GM18951 (cell line): ENCODE measurements around the gene CYB561D1.

Experiments used
- POLR2A ChIP-seq: IDR thresholded peaks from 4 replicates; pipeline ENCODE4 v1.6.1; 2011; ENCODE audit warnings: mild to moderate bottlenecking; ENCODE audit not compliant: insufficient read length, insufficient read depth; ENCODE audit errors: extremely low read depth
- in situ Hi-C: fragments of 300-500 bp; cut with MboI; formaldehyde crosslinking; loops from one replicate; pipeline ENCODE4 v1.12.0; 2022; ENCODE audit warnings: low sequenced_read_pairs, mixed read lengths, inconsistent platforms; ENCODE audit not compliant: unreplicated experiment

CYB561D1 gene

GRCh38 chr1:109532365-109533136, 38.7 kb downstream of the CYB561D1 start:
- in situ Hi-C loops: loop anchor here (5.0 to 10.0 kb wide), 2 partner anchors 35 to 268 kb away; no protein-coding TSS in a partner anchor
- no peak for TF ChIP-seq POLR2A

DNA sequence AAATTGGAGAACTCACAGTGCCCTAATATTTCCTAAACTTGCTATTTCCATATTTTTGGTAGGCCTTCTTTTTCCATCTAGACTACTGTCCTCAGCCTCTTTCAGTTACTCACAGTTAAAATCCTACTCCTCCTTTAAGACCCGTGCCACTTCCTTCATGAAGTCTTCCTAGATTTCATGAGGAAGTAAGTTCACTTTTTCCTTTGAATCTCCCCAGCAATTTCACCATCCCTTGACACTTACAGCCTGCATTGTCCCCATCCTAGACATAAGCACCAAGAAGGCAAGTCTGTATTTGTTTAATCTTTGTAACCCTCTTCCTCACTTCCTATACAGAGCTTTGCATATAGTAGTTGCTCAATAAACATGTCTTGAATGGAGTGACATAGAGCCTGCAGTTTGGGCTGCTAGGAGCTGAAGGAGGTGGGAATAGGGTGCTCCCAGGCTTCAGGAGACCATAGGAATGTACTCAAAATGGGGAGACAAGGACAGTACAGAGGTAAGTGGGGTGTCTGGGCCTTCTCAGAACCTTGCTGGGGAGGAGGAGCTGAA, 40.5 kb downstream of the CYB561D1 start:
- in situ Hi-C loops: loop anchor here (5.0 to 10.0 kb wide), 2 partner anchors 37 to 270 kb away; no protein-coding TSS in a partner anchor
- TF ChIP-seq POLR2A: no peak

GRCh38 chr1:109535481-109535880, 41.6 kb downstream of the CYB561D1 start:
- no peak for TF ChIP-seq POLR2A
- in situ Hi-C loops: loop anchor here (10.0 kb wide), 1 partner anchor 271 kb away; no protein-coding TSS in a partner anchor

GRCh38 chr1:109535971-109536491, 42.1 kb downstream of the CYB561D1 start:
- TF ChIP-seq POLR2A: no peak
- in situ Hi-C loops: loop anchor here (10.0 kb wide), 1 partner anchor 271 kb away; no protein-coding TSS in a partner anchor

DNA sequence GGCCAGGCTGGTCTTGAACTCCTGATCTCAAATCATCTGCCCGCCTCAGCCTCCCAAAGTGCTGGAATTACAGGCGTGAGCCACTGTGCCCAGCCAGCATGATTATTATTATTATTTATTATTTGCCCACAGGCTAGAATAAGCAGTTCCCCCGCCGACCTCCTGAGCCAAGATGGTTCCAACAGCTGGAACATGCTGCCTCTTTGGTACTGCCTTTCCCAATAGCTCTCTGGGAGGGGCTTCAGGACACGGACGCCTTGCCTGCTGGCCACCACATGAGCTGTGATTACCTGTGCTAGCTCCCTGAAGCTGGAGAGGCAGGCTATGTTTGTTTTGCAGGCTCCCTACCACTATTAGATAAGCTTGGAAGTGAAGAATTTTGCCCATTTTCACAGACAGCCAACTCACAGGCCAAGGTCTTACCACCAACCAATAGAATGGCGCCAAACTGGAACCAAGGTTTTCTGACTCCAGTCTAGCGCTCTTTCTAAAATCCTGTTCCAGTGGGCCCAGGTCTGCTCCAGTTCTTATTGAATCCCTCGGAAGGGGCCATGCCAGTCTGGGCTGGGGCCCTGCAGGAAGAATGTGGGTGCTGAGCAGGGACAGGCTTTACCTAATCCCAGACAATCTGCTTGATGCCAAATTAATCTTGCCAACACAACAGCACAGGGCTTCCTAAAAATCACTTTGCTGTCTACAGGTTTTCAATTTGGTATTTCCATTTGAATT, 43.7 kb downstream of the CYB561D1 start:
- no peak for TF ChIP-seq POLR2A
- in situ Hi-C loops: loop anchor here (10.0 kb wide), 1 partner anchor 273 kb away; no protein-coding TSS in a partner anchor

- no peak for TF ChIP-seq POLR2A
- in situ Hi-C loops: loop anchor here (10.0 kb wide), 1 partner anchor 274 kb away; no protein-coding TSS in a partner anchor
Observed at GRCh38 chr1:109538827-109539555, 45.1 kb downstream of the CYB561D1 start.

- TF ChIP-seq POLR2A: no peak
- in situ Hi-C loops: loop anchor here (5.0 to 10.0 kb wide), 3 partner anchors 103 to 445 kb away; partner anchors contain the start of gene AHCYL1
Observed at GRCh38 chr1:109539676-109540075, 45.8 kb downstream of the CYB561D1 start, which contains the start of gene GPR61. TSS of gene GPR61 (plus strand) at chr1:109539872. CDS start at chr1:109543023, 3,151 bp downstream.

DNA sequence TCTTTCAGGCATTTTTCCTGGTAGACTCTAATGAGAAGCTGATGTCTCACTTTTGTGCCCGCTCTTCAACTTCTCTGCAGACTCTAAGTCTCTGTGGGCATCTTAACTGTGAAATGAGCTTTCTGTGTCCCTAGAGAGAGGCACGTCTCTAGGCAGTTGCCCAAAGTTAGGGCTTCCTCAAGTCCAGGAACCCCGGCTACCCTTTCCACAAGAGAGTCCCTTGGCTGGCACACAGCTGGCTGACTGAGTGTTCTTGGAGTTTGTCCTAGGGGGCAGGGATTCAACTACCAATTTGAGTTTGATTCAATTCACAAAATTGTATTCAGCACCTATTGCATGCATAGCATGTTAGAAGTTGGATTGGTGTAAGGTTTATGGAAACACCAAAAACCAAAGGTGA, 47.2 kb downstream of the CYB561D1 start:
- TF ChIP-seq POLR2A: no peak
- in situ Hi-C loops: loop anchor here (5.0 to 10.0 kb wide), 2 partner anchors 101 to 444 kb away; partner anchors contain the start of gene AHCYL1

DNA sequence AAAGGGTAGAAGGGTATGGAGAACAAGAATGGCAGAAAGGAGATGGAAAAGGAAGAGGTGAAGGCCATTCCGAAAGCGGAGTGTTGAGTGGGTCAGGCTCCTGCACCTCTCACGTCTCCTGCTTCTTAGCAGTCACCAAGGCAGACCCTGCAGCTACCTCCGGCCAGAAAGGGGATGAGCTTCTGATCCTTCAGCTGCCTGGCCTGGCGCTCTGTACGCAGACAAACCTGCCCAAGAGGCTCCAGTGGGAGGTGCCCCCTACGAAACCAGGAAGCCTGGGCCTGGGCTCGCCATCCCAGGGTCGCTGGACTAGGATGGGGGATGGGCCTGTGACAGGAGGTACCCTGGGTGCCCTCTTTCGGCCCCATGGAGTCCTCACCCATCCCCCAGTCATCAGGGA, 48.8 kb downstream of the CYB561D1 start:
- in situ Hi-C loops: loop anchor here (5.0 to 10.0 kb wide), 2 partner anchors 100 to 442 kb away; partner anchors contain the start of gene AHCYL1
- no peak for TF ChIP-seq POLR2A

DNA sequence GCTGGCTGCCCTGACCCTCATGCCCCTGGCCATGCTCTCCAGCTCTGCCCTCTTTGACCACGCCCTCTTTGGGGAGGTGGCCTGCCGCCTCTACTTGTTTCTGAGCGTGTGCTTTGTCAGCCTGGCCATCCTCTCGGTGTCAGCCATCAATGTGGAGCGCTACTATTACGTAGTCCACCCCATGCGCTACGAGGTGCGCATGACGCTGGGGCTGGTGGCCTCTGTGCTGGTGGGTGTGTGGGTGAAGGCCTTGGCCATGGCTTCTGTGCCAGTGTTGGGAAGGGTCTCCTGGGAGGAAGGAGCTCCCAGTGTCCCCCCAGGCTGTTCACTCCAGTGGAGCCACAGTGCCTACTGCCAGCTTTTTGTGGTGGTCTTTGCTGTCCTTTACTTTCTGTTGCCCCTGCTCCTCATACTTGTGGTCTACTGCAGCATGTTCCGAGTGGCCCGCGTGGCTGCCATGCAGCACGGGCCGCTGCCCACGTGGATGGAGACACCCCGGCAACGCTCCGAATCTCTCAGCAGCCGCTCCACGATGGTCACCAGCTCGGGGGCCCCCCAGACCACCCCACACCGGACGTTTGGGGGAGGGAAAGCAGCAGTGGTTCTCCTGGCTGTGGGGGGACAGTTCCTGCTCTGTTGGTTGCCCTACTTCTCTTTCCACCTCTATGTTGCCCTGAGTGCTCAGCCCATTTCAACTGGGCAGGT, 49.5 kb downstream of the CYB561D1 start:
- no peak for TF ChIP-seq POLR2A
- in situ Hi-C loops: loop anchor here (5.0 to 10.0 kb wide), 2 partner anchors 99 to 441 kb away; partner anchors contain the start of gene AHCYL1

GRCh38 chr1:109543988-109544735, 50.3 kb downstream of the CYB561D1 start:
- in situ Hi-C loops: loop anchor here (5.0 to 10.0 kb wide), 2 partner anchors 98 to 441 kb away; partner anchors contain the start of gene AHCYL1
- TF ChIP-seq POLR2A: no peak
